Mucosa of rectum (tissue), 2 donors: ENCODE measurements around the gene FKBP1A.
A peak's percentile ranks its signal among the peaks of the same experiment; 100 is the strongest.
"Not testable (repeated sequence)": the region's sequence is repeated elsewhere in the genome, so short reads cannot be mapped to it uniquely, and the experiment has no call there.

ENCODE experiments used
- H3K27ac ChIP-seq, 2 donors: one replicate each; pipeline ENCODE4 v1.7.0; 2013; ENCODE audit warnings: inconsistent platforms in 2 of 2, low read depth in 2 of 2, low read length in 2 of 2
- H3K27me3 ChIP-seq, 2 donors: one replicate each; pipeline ENCODE4 v1.7.0; 2013; ENCODE audit warnings: low read length in 2 of 2; ENCODE audit not compliant: control insufficient read depth in 2 of 2, insufficient read depth in 2 of 2
- H3K36me3 ChIP-seq, 2 donors: one replicate each; pipeline ENCODE4 v1.7.0; 2013; ENCODE audit warnings: low read length in 2 of 2; ENCODE audit not compliant: control insufficient read depth in 2 of 2, insufficient read depth in 2 of 2
- H3K4me1 ChIP-seq, 2 donors: one replicate each; pipeline ENCODE4 v1.7.0; 2013; ENCODE audit warnings: low read length in 2 of 2, mild to moderate bottlenecking in 1 of 2; ENCODE audit not compliant: control insufficient read depth in 2 of 2, insufficient read depth in 2 of 2
- H3K4me3 ChIP-seq, 2 donors: one replicate each; pipeline ENCODE4 v1.7.0; 2013; ENCODE audit warnings: low read length in 2 of 2
- H3K9ac ChIP-seq, 2 donors: one replicate each; pipeline ENCODE4 v1.7.0; 2013; ENCODE audit warnings: low read length in 2 of 2, low read depth in 1 of 2, mild to moderate bottlenecking in 1 of 2
- H3K9me3 ChIP-seq, 2 donors: one replicate each; pipeline ENCODE4 v1.7.0; 2013; ENCODE audit warnings: low read length in 2 of 2; ENCODE audit not compliant: control insufficient read depth in 2 of 2
- donor health status: healthy.
- donor health status: Normal muscosa, but diverticular disease.

The FKBP1A gene

DNA sequence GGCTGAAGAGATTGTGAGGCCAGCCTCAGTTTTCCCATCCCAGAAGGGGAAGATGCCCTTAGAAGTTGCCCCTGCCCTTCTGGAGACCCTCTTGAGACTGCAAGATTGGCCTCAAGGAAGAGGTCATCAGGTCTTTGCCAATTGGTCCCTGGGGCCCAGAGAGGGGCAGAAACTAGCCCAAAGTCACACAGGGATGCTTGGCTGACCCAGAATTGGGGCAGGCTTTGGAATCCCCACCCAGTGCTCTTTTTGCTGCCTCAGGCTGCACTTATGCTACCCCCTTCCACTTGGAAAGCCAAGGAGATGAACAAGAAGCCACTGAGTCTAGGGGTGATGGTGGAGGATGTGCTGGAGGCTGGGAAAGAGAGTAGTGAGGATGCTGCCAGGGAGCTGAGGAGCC is 24.9 kb upstream of the FKBP1A start:
- Histone ChIP-seq H3K9ac (no peak overlapping the region), H3K27ac (no peak overlapping the region), H3K9me3 (peaks cover 0 to 7% of the 10 kb centered on the region in 2 donors), H3K4me1 (peaks cover 4 to 13% of the 10 kb centered on the region in 2 donors), H3K4me3 (no peak overlapping the region), H3K27me3 (peaks cover 0 to 4% of the 10 kb centered on the region in 2 donors), H3K36me3 (no peaks in the 10 kb centered on the region)

DNA sequence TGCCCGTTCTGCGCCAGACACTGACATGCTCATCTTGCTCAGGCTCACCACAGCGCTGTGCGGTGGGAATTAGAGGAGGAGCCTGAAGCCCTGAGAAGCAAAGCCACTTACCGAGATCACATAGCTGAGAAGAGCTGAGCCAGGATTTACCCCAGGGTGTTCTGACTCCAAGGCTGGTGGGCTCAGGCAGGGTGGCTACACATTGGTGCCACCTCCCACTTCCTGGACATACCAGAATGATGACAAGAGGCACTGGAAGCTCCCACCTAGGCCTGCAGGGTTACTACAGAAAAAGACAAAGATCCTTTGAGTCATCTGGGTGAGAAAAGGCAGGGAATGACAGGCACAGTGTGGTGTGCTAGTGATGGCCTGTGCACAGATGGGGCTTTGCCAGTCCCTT is 24.4 kb upstream of the FKBP1A start:
- H3K9me3 ChIP-seq: peaks cover 0 to 7% of the 10 kb centered on the region in 2 donors
- H3K4me3 ChIP-seq: no peak overlapping the region
- no peak overlapping the region for H3K27ac ChIP-seq
- H3K4me1 ChIP-seq: peaks cover 4 to 13% of the 10 kb centered on the region in 2 donors
- no peaks in the 10 kb centered on the region for H3K36me3 ChIP-seq
- peaks cover 0 to 4% of the 10 kb centered on the region in 2 donors for H3K27me3 ChIP-seq
- H3K9ac ChIP-seq: no peak overlapping the region

DNA sequence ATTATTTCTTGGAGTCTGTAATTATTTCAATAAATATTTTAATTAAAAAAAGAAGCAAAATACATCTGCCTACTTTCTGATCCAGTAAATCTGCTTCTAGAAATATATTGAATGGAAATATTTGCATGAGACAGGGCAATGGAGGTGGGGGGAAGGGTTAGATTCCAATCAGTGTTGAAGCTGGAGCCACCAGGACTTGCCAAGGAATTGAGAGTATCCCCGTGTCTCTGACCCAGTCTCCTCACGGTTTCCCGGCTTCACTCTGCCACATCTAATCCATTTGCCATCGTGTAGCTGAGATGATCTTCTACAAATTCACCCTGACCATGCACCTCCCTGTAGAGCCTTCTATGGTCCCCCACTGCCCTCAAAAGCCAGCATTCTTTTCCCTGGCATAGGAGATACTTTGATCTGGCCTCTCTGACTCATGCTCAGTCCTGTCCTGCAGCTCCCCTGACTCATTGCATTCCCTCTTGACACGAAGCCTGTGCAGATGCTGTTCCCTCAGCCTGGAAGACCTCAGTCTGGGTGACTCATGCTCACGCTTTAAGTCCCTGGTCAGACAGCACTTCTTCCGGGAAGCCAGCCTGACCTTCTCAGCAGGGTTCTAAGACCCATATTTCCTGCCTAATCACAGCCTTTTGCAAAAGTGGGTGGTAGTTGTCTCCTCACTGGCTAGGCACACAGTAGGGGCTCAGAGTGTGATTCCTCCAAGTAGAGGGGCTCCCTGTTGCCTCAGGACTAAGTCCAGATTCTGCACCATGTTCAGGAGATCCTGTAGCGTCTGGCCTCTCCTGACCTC is 23.0 kb upstream of the FKBP1A start:
- Histone ChIP-seq H3K27ac (peak overlapping the region in 1 of 2 donors; percentile 26), H3K9me3 (peaks cover 0 to 4% of the 10 kb centered on the region in 2 donors), H3K27me3 (peaks cover 0 to 2% of the 10 kb centered on the region in 2 donors), H3K4me3 (no peak overlapping the region), H3K36me3 (no peaks in the 10 kb centered on the region), H3K4me1 (peaks cover 4 to 13% of the 10 kb centered on the region in 2 donors), H3K9ac (no peak overlapping the region)

DNA sequence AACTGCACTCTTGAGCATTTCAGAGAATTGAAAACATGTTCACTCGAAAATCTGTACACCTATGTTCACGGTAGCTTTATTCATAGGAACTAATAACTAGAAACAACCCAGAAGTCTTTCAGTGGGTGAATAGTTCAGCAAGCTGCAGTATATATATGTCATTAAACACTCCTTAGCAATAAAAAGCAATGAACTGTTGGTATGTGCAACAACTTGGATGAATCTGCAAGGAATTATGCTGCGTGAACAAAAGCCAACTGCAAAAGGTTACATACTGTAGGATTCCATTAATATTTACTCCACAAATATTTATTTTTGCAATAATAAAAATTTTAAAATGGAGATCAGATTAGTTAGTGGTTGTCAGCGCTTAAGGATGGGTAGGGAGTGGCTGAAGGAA is 22.1 kb upstream of the FKBP1A start:
- peaks cover 0 to 2% of the 10 kb centered on the region in 2 donors for H3K9me3 ChIP-seq
- H3K27me3 ChIP-seq: no peaks in the 10 kb centered on the region
- H3K9ac ChIP-seq: no peak overlapping the region
- H3K4me3 ChIP-seq: no peak overlapping the region
- peaks cover 4 to 13% of the 10 kb centered on the region in 2 donors for H3K4me1 ChIP-seq
- H3K27ac ChIP-seq: no peak overlapping the region
- no peaks in the 10 kb centered on the region for H3K36me3 ChIP-seq

DNA sequence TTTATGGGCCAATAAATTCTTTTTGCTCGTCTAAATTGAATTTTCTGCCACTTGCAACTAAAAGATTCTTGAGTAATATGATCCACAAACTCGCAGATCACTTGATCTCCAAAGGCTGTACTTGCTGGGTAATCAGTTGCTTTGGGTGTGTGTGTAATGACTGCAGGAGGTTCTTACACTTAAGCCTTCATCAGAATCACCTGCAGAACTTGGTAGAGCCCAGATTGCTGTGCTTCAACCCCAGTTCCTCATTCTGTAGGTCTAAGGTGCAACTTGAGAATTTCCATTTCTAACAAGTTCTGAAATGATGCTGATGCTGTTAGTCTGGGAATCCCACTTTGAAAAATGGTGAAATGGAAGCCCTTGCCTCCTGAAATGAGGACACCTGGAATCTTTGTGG is 12.9 kb upstream of the FKBP1A start:
- H3K27me3 ChIP-seq: peaks cover 0 to 3% of the 10 kb centered on the region in 2 donors
- no peak overlapping the region for H3K27ac ChIP-seq
- H3K9me3 ChIP-seq: no peaks in the 10 kb centered on the region
- no peak overlapping the region for H3K4me3 ChIP-seq
- no peaks in the 10 kb centered on the region for H3K36me3 ChIP-seq
- H3K9ac ChIP-seq: no peak overlapping the region
- H3K4me1 ChIP-seq: peaks cover 0 to 10% of the 10 kb centered on the region in 2 donors

DNA sequence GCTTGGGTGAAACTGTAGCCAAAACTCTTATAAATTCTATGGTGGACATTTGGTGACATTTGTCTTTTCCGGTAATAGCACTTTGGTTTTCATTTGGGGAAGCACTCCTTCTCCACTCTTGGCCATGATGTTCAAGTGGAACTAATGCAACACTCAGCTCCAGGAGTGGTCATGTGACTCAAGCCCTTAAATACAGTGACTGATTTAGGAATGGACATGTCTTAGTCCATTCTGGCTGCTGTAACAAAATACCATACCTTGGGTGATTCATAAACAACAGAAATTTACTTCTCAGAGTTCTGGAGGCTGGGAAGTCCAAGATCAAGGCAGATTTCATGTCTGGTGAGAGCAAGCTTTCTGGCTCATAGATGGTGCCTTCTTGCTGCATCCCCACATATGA is 10.8 kb upstream of the FKBP1A start:
- H3K27ac ChIP-seq: no peak overlapping the region
- no peaks in the 10 kb centered on the region for H3K36me3 ChIP-seq
- no peaks in the 10 kb centered on the region for H3K27me3 ChIP-seq
- peaks cover 5 to 22% of the 10 kb centered on the region in 2 donors for H3K4me1 ChIP-seq
- H3K9me3 ChIP-seq: no peaks in the 10 kb centered on the region
- H3K4me3 ChIP-seq: no peak overlapping the region
- no peak overlapping the region for H3K9ac ChIP-seq

DNA sequence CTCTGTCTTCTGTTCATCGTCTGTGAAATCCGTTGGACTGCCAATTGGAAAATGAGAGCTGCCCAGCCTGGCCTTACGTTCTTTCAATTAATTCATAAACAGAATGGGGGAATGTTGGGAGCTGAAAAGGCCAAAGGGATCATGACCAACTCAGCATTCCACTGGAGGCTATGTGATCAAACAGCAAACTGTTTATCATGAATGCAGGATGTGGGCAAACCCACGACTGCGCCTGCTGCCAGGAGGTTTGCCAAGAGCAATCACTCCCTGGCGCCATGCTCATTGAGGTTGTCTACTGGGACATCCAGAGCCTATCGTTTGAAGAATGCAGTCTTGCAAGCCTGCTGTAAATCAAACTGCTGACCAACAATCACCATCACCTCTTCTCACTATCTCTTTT is 9.3 kb upstream of the FKBP1A start:
- Histone ChIP-seq H3K27me3 (peaks cover 0 to 2% of the 10 kb centered on the region in 2 donors), H3K27ac (no peak overlapping the region)

DNA sequence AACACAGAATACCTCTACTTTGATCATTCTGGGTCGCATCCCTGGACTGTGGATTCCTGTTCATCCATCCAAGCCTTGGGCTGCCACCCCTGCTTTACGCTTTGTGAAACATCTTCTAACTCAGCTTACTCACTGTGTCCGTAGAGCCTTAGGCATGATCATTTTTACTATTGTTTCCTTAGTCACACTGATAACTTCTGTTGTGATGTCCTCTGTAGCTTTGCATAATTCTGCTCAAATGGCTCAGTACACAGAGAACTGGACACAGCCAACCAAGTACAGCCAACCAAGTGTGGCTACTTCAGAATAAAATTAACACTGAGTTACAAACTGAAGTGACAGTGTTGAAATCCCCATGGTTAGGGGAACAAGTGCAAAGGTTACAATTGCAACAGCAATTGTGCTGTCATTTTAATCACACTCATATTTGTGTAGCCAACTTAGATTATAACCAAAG is 8.6 kb upstream of the FKBP1A start:
- Histone ChIP-seq H3K36me3 (no peaks in the 10 kb centered on the region), H3K9me3 (no peaks in the 10 kb centered on the region), H3K4me1 (peaks cover 9 to 33% of the 10 kb centered on the region in 2 donors), H3K27ac (peak overlapping the region in 1 of 2 donors; percentile 46), H3K9ac (no peak overlapping the region), H3K27me3 (peaks cover 0 to 2% of the 10 kb centered on the region in 2 donors), H3K4me3 (no peak overlapping the region)

More for the DNA sequence above, 9.3 kb upstream of the FKBP1A start:
- Histone ChIP-seq H3K36me3 (no peaks in the 10 kb centered on the region), H3K9ac (no peak overlapping the region), H3K4me1 (peaks cover 9 to 33% of the 10 kb centered on the region in 2 donors), H3K9me3 (no peaks in the 10 kb centered on the region), H3K4me3 (no peak overlapping the region)

DNA sequence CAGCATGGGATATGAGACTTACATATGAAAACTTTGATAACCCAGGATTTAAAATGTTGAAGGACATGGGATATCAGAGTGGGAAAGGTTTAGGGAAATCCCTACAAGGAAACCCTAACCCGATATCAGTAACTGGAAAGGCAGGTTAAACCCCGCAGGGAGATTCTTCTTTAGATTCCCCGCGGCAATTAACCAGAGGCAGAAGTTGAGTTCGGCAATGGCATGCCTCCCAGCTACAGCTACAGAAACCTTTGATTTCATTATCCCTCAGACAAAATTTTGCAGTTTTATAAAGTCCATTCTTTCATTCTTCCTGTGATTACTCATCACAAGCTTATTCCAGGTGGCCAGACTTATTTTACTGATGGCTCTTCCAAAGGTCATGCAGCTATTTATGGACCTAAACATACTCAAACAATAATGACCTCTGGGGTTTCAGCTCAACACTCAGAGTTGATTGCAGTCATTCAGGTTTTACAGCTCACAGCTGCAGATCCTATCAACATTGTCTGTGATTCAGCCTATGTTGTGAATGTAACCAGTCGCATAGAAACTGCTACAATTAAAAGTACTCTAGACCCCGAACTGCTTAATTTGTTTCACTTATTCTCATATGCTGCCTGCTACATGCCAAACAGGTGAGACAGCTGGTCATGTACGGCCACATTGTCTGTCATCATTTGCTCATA is 7.0 kb upstream of the FKBP1A start:
- not testable (repeated sequence) for H3K36me3 ChIP-seq, H3K27me3 ChIP-seq, H3K9me3 ChIP-seq
- Histone ChIP-seq H3K27ac (peak overlapping the region; percentile 70 to 72), H3K4me1 (peaks cover 9 to 33% of the 10 kb centered on the region in 2 donors), H3K4me3 (peak overlapping the region in 1 of 2 donors; percentile 13), H3K9ac (peak overlapping the region in 1 of 2 donors; percentile 48)

DNA sequence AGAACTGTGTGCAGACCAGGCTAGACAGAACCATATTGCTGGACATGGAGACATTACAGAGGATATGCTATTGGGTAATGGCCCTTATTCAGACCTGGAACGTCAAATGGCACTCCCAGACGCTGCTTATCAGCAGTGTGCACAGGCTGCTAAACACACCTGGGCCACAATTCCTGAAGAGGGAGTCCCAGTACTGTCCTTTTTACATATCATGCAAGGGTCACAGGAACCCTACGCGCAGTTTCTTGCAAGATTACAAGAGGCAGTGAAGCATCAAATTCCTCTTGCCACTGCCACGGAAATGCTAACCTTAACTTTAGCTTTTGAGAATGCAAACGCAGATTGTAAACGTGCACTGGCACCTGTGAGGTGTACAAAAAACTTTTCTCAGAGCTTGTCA is 5.3 kb upstream of the FKBP1A start:
- not testable (repeated sequence) for H3K4me3 ChIP-seq, H3K36me3 ChIP-seq, H3K27ac ChIP-seq, H3K9me3 ChIP-seq, H3K27me3 ChIP-seq, H3K9ac ChIP-seq
- peaks cover 14 to 39% of the 10 kb centered on the region in 2 donors for H3K4me1 ChIP-seq
